D721Med (cell line): ENCODE measurements around the gene CBLC.

ENCODE experiments used
- DNase-seq: peaks from one replicate; pipeline ENCODE4 v3.0.0; 2011; ENCODE audit warnings: low spot score; ENCODE audit not compliant: insufficient read length
- FAIRE-seq: peaks from 2 replicates; lab custom pipeline; 2011; peaks lifted over from hg19 to GRCh38; lab: Jason Lieb, UNC
- CTCF ChIP-seq: IDR thresholded peaks from 2 replicates; pipeline ENCODE4 v1.5.1; 2012; ENCODE audit warnings: mild to moderate bottlenecking, control low read depth; ENCODE audit not compliant: insufficient read depth; ENCODE audit errors: missing control alignments

Gene CBLC

GRCh38 chr19:44777715-44778347 is at the start of gene CBLC:
TSS of gene CBLC (plus strand) at chr19:44777890. CDS start at chr19:44777932, 42 bp downstream.
- DNase-seq (no peak), FAIRE-seq (no peak)
- TF ChIP-seq CTCF: no peak

GRCh38 chr19:44728178-44728577 is 49.5 kb upstream of the CBLC start:
- FAIRE-seq (no peak), DNase-seq (no peak)
- no peak for TF ChIP-seq CTCF

- no peak for TF ChIP-seq CTCF
- FAIRE-seq (no peak), DNase-seq (no peak)
Measured at GRCh38 chr19:44729516-44730033, 48.1 kb upstream of the CBLC start.

- DNase-seq: no peak
- no peak for FAIRE-seq
Measured at GRCh38 chr19:44731081-44731480, 46.6 kb upstream of the CBLC start.

GRCh38 chr19:44731622-44732021 is 46.1 kb upstream of the CBLC start:
- FAIRE-seq: no peak
- TF ChIP-seq CTCF: no peak

More at GRCh38 chr19:44731081-44731480, 46.6 kb upstream of the CBLC start:
- TF ChIP-seq CTCF: no peak

GRCh38 chr19:44732235-44733014 is 45.3 kb upstream of the CBLC start:
- FAIRE-seq (no peak), DNase-seq (no peak)
- TF ChIP-seq CTCF: no peak

More at GRCh38 chr19:44731622-44732021, 46.1 kb upstream of the CBLC start:
- DNase-seq: no peak

GRCh38 chr19:44734357-44734756 is 43.3 kb upstream of the CBLC start:
- FAIRE-seq: no peak
- DNase-seq: no peak
- TF ChIP-seq CTCF: no peak
